Ovary (tissue), 3 donors: Measurements from ENCODE around the gene PDE4D.

Experiments used
- CTCF ChIP-seq, 3 donors: fragments of 450-650 bp in 2 of 3; fragments of 200-600 bp in 1 of 3; IDR thresholded peaks; one replicate each; pipeline versions ENCODE4 v1.5.1 to v1.8.0; 2016 to 2022; ENCODE audit warnings: antibody characterized with exemption in 3 of 3, mild to moderate bottlenecking in 1 of 3
- POLR2A ChIP-seq: fragments of 450-650 bp; IDR thresholded peaks from one replicate; pipeline ENCODE4 v1.6.1; 2017; ENCODE audit warnings: antibody characterized with exemption, mild to moderate bottlenecking, moderate library complexity
- donor health status: DM: no; HTN: no; CAD: no.

GRCh38 chr5:58921159-58921558 is 972.4 kb downstream of the PDE4D start:
- no peak for TF ChIP-seq CTCF (IDR thresholded peaks at IDR 0.05)
- TF ChIP-seq POLR2A: no peak
